Bone marrow (tissue), 2 donors: ENCODE data around the gene CDRT4.
"Not testable (repeated sequence)": the region's sequence is repeated elsewhere in the genome, so short reads cannot be mapped to it uniquely, and the experiment has no call there.

Experiments
- DNase-seq, 2 donors: peaks; one replicate each; lab custom pipeline; 2025; lab: John Stamatoyannopoulos, UW

Gene CDRT4

DNA sequence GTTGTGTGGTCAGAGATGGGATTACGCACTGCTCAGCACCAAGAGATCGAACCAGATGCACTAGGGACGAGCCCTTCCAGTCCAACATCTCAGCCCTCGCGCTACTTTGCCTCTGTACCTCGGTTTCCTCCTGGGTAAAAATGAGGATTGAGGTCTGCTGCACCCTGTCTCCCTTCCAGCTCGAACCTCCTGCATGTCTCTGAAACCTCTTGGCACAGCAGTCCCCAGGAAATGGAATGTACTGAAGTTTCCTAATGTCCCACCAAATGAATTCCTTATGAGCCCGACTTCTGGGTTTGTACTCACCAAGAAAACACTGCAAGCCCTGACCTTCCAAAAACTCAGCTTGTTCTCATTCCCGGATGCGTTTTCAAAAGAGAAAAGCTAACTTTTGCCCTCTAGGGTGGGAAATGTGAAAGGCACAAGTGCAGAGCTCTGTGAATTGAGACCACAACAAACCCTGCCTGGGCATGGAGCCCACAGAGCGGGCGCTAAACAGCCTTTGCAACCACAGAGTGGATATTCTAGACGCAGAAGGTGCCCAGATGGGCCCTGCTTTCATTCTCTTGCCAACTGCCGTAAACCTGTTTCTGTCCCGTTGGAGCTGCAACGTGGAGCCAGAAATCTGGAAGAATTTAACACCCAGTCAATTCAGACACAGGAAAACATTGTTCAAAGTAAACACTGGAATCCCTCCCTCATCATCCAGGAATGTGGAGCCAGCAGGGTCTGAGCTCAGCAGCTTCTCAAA is 10.3 kb downstream of the CDRT4 start:
- DNase-seq, result no peak

DNA sequence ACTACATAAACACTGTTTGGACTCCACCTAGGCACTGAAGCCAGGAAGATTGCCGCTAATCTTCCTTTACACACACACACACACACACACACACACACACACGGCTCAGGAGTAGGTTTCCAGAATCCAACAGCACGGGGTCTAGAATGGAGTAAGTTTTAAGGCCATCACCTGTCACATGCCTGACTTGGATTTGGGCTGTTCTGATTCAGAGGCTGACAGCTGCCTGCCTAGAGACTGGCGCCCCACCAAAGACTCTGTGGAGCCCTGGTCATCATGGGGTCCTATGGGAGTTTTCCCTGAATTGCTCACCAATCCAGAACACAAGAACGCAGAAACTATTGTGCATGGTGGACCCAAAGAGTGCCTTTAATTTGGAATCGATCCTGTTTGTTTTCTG is 10.9 kb downstream of the CDRT4 start:
- DNase-seq, result no peak

DNA sequence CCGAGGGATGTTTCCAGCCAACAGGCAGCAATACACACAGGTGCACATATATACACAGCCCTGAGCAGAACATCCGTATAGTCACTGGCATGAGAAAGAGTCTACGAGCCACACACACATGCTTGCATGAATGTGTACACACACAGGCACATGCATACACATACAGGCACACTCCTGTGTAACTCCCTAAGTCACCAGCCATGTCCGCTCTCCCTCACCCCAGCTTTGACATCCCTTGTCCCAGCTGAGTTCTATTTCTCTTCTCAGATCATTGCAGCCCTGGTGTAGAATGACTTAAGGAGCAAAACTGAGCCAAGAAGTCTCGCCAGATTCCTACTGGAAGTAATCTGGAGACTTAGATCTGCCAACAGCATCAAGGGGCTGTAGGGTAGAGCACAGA is 13.1 kb downstream of the CDRT4 start:
- no peak for DNase-seq

DNA sequence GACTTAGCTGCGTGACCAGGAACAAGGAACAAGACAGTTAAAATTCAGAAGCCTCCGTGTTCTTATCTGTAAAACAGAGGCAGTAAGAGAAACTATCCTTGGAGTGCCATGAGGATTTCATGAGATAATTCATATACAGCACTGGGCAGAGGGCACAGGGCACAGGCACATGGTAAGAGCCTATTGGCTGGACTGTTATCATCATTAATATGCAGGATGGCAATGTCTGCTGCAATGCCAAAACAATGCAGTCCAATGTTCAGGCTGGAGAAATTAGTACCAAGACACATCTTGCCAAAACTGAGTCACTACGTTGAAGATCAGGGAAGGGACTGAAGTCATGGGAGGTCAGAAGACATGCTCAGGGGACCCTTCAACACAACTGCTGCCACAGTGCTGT is 13.6 kb downstream of the CDRT4 start:
- no peak for DNase-seq

DNA sequence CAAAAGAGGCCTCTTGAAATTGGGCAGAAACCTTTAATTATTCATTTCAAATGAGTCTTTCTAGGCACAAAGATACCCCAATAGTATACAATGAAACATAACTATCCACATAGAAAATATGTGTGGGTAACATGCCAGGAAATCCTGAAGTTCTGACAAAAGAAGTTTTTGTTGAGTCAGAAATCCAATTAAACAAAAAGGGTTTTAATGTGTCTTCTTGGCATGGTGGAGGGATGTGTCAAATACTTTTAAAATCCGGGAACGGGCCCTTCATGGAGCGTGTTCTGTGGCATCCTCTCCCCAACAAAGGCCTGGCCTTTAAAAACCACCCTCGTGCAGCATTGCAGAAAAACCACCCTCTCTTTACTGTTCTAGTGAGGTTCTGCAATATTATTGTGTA is 14.2 kb downstream of the CDRT4 start:
- DNase-seq, result no peak

DNA sequence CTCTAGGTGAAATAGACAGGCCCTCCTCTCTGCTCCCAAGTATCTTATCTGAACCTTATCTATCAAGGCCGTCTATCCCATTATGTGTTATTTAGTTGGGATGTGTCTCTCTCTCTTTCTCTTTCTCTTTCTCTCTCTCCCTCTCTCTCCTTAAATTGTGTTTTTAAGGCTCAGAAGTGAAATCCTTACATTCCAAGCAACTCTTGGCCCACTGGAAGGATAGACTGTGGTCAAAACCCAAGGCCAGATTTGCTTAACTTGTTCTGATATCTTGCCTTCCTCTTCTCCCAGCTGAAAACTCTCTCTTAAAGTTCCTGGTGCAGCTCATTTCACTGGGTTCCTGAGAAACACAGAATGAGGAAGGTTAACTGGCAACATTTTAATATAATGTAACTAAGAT is 14.7 kb downstream of the CDRT4 start:
- DNase-seq, result no peak

DNA sequence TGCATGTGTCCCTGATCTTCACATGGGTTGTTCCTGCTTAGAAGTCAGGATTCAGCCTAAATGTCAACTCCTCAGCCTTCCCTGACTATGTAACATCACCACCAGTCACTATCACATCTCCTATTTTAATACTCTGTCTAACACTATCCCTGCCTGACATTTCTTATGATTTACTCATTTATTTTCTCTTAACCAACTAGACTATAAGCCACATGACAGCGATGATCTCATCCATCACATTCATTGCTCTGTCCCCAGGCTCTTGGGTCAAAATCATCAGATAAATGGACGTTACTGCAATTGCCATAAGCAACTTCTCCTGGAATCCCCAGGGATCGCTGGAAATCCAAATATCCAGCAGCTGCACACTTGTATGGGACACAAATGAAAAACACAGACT is 15.7 kb downstream of the CDRT4 start:
- no peak for DNase-seq

DNA sequence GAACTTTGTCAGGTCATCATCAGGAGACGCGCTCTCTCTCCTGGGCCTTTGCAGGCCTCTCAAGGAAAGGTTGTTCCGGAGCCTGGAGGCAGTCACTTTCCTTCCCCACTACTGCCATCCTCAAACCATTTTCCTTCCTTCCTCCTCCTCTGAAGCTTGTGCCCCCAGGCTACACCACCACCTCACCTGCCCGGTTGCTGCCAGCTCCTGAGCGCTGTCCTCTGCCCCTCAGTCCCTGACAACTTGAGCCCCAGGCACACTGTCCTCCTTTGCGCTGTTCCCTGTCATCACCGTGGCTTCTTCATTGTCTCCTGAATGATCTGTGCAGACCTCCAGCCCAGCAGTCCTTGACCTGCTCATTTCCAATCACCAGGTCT is 18.9 kb downstream of the CDRT4 start:
- DNase-seq, result no peak

DNA sequence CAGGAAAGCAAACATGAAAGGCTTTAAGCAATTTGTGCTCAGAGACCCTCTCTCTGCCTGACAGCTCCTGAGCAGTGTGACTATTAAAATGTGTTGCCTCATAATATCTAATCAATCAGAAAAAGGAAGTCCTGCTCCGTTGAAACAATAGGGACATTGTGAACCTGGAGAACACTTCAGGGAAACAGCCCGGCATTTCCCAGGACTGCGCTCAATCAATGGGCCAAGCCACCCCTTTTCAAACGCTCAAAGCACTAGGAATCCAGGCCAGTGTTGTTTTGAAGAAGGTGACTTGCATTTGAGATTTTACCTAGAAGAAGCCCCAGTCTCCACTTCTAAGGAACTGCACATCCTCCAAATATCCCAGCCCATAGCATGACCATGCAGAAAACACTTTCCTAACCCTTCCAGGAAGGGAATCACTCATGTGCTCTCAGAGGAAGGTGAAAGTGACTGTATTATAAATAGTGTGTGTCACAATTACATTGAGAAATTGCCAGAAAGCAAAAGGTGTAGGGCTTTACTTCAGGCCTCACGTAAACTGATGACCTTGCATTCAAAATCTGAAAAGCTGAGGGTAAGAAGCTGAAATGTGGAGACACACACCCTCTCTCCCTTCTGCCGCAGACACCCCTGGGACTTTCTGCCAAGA is 19.4 kb downstream of the CDRT4 start:
- no peak for DNase-seq

DNA sequence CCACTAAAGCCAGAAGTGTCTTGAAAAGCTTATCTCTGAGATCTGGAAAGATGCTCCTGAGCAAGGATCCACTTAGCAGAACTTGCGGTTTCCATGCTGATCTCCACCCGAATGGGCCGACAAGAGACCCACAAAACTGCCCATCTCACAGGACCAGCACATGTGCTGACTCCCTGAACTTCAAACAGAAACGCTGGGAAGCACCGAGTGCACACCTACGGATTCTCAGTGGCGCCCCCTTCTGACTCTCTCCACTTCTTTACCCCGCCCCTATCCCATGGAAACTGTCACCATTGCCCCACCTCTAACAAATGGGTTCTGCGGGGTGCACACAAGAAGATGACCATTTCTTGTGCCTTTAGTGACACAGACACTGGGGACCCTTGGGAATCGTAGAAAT is 21.4 kb downstream of the CDRT4 start:
- DNase-seq, result no peak

DNA sequence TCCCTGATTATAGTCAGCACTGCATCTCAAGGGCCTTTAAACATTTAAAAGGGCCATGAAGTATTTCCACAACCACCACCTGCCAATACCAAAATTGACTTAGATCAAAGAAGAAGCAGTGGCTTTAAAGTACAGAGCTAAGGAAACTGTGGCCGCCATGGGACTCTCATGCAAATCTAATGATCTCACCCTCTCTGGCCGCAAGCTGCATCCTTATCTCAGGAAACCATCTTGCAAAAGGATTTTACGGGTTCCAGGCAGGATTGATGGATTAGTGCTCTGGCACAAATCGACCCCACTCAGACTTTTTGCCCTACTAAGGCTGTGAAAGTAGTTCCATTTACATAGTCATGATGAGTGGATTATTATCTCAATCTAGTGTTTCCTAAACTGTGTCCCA is 22.6 kb downstream of the CDRT4 start:
- peak in 1 of 2 donors; percentile 43 for DNase-seq

DNA sequence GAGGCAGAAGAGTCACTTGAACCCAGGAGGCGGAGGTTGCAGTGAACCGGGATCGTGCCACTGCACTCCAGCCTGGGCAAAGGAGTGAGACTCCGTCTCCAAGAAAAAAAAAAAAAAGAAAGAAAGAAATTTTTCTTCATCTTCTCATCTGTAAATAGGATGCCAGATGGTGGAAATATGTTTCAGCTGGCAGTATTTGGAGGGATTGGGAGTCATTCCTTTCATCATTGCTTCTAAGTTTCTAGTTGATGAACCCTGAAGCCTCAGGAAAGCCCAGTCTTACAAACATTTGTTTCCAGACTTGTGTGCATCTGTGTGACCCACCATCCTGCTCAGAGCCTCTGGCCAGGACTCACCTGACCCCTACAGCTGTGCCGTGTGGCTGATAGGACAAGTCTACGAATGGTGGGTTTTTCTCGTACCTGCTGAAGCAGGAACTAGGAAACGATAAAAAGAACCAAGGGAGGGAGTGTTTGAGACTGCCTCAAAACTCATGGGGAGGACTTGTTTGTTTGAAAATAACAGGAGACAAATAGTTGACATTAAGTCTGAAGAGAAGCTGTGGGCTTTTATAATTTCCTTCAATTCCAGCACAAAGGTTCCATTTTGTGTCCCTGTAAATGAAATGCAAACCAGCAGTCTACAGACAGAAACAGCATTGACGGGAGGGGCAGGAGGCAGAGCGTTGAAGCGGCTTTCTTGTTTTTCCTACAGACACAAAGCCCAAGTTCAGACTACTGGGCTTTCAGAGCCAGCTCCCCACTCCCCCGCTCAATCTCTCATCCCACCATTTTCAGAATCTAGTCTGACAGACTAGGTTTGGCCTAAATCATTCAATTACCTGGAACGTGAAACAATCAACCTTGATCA is 24.9 kb downstream of the CDRT4 start:
- no peak for DNase-seq

DNA sequence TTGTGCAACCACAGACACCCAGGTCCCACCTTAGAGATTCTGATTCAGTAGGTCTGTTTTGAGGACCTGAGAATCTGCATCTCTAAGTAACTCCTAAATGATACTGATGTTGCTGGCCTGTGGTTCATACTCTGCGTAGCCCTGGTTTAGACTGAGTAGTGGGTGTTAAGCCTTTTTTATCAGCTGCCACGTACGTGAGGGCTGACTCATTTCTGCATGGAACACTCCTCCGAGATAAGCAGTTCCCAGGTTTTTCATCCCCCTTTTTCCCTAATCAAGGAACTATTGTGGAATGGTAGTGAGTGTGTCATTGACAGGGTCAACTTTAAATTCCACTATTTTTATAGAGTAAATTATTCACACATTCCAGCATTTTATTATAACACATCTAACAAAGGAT is 26.1 kb downstream of the CDRT4 start:
- no peak for DNase-seq

DNA sequence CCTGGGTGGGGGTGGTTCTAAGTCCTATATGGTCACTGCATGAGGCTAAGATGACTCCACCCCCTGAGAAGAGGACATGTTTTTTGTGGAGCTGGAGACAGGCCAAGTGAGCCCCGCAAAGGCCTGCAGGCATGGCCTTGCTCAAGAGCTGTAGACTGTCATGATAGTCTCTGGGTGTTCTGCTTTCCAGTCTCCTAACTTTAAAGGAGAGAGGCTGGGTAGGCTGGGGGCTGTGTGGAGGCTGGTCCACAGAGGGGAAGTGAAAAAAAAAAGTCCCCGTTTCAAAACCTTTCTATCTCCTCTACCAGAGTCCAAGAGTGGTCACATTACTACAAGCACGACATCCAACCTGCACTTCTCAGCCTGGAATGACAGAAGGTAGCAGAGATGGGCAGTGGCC is 27.1 kb downstream of the CDRT4 start:
- DNase-seq, result no peak

DNA sequence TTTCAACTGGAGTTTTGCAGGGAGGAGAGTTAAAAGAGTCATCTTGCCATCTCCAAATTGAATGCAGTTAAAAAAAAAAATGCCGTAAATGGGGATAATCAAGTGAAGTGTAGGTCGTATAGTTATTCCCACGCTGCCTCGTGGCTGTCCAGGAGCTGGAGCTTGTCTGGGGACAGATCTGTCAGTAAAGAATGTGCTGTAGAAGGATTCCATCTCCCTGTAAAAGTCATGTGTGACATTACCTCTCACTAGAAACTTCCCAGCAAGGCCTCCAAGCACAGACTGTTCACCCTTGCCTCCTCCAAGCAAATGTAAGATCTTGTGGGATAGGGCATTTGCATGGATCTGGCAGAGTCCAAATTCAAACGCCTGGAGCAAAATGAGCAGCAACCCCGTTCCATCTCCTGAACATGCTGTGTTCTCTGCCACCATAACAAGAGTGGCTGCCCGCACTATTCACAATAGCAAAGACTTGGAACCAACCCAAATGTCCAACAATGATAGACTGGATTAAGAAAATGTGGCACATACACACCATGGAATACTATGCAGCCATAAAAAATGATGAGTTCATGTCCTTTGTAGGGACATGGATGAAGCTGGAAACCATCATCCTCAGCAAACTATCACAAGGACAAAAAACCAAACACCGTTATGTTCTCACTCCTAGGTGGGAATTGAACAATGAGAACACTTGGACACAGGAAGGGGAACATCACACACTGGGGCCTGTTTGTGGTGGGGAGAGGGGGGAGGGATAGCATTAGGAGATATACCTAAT is 28.0 kb downstream of the CDRT4 start:
- DNase-seq, result not testable (repeated sequence)

DNA sequence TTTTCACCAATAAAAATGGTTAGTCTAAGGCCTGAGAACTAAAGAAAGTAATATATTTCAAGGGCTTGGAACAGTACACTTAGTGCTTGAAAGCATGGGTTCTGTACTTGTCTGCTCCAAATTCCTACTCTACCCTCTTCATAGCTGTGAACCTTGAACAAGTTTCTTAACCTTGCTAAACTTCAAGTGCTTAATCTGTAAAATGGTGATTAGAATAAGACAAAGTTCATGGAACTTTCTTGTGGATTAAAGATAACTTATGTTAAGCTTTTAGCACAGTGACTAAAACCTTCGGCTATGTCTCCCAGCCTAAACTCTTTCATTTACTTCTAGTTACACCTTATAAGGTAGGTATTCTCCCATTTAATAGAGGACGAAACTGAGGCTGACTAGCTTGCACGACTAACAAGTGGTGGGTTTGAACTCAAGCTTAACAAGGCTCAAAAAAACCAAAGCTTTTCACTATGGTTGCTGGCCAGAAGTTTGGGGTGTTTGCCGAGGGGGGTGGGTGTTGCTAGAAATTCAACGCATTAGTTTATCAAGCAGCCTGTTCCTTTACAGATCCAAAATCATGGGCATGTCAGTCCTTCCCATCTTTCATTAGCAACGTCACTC is 28.8 kb downstream of the CDRT4 start:
- DNase-seq, result no peak

DNA sequence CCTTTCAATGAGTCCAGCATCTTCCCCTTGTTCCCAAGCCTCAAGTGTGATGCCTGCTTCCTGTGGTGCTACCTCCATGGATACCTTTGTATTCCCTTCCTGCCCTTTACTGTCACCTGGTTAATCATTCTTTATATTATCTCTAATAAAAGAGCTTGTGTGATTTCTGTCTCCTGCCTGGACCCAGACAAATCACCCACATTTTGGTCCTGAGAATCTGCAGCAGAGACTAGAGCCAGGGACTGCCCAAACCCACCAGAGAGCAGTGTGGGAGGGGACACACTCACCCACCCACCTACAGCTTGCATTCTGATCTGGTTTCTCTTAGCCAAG is 30.2 kb downstream of the CDRT4 start:
- DNase-seq, result no peak

DNA sequence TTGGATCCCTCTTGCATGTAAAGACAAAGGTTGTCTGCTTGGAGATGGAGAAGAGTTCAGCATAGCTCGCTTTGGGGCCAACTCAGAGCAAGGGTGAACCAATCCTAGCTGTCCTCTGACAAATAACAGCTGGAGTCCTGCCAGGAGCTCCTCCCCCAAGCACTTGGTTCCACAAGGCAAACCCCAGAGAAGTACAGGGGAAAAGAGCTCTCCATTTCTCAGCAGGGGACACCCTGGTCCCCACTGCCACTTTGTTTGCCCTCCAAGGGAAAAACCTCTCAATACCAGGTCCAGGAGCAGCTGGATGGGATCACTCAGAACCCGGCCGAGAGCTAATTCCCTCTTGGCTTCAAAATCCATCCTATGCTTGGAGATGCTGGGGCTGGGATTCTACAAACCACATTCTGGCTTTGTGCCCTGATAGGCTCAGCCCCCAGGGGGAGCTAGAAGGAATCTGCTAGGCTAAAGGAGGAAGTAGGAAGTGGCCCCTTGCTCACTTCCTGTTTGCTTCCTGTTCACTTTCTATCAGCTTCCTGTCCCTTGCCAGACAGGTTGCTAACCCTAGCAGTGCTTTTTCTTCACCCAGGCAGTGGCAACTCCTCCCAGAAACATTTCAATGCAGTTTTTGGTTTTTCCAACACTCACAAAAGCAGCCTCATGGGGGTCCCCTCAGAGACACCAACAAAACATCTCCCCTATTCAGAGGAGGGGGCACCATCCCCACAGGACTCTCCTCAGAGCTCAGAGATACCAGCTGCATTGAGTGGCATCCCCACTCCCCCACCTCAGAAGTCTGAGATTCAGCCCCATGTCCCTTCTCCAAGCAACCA is 30.7 kb downstream of the CDRT4 start:
- DNase-seq, result peak in 1 of 2 donors; percentile 22

DNA sequence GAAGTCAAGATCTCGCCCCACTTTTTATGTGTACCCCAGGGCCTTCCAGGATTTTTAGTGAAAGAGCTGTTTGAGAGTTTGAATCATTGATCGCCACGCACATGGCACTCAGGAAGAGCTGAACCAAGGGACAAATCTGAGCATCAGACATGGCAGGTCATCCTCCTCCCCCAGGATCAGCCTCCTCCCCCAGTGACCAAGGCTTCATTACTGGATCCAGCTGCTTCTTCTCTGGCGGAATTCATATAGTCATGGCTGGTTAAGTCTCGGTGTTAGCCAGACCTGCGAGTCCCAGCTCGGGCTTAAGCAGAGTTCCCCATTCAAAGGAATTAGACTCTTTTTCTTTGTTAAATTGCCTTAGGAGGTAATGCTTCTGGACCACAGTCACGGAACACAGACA is 32.5 kb downstream of the CDRT4 start:
- DNase-seq, result no peak

DNA sequence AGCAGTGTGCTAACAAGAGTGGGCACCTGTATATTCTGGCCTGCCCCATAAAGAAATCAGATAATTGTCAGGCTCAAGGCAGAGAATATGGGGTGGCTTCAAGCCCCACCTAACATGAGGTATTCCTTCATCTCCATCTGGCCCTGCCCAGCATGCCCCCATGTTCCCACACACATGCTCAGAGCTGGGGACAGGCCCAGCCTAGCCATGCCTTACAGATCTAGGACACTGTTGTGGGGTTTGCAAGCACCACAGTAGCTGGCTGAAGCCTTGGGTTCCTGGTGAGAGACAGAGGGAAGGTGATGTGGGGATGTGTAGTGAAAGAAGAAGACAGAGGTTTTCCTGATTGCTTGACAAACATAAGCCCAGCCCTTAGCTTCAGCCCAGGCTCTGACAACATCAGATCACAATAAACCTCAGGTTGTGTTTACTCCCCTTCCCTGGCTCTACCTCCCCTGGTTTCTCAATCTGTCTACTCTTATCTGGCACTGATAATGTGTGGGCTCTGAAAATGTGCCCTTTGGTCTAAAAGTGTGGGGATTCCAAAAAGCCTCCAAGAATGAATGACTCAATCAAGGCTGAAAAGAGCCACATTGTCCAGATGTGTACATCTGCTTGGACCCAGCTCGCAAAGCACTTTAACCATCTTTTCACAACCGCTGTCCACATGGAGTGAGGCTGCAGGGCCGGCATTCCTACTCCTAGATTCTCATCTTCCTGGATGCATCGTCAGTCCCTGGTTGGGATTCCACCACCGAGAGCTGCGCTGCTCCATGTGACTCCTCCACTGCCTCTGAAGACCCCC is 34.4 kb downstream of the CDRT4 start:
- DNase-seq, result no peak
